NCI-H748 treated with DMSO at 0.1 percent for 48 hours (cell line): ENCODE data around the gene AP3S2.
A peak's percentile ranks its signal among the peaks of the same experiment; 100 is the strongest.
"Not testable (repeated sequence)": the region's sequence is repeated elsewhere in the genome, so short reads cannot be mapped to it uniquely, and the experiment has no call there.

Experiments used
- DNase-seq: peaks from one replicate; lab custom pipeline; 2025; lab: John Stamatoyannopoulos, UW

Gene AP3S2

DNA sequence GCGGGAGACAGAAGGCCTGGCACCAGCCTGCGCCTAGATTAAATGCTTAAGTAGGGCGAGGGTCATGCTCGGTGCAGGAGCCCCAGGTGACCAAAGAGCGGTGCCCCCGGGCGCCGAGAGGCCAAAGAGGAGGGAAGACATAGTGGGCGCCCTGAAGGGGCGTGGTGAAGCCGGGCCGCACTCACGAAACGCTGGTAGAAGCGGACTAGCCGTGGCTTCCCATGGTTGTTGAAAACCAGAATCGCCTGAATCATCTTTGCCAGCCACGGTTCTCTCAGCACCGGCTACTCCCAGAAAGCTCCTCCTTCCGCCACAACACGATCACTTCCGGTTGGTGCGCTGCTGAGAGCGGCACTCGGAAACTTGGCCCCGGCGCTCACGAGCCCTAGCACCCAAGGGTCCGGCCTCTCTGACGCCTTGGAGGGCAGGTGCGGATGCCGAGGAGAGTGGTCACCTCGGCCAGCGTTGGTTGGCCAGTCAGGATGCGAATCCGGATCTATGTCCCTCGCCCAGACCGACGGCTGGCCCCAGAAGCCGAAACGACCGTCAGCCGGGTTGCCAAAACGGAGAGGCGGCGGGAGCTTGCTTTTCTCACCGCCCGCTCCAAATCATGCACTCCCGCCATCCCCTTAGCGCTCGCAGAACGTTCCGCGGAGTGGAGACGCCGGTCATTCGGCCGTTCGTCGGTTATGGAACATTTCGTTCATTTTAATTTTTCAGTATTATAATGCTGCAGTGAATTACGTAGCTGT, at the start of gene AP3S2:
TSS of gene AP3S2 (minus strand) at position 299 of the 752 bp plus-strand sequence. CDS start at position 254, 45 bp downstream.
- peak; percentile 68 for DNase-seq

DNA sequence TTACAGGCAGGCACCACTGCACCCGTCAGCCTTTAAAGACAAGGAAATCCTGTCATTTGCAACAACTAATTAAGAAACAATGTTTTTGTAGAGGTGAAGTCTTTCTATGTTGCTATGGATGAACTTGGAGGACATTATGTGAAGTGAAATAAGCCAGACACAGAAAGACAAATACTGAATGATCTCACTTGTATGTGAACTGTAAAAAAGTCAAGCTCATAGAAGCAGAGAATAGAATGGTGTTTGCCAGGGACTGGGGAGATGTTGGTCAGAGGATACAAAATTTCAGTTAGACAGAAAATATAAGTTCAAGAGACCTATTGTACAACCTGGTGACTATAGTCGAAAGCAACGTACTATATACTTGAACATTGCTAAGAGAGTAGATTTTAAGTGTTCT, 46.1 kb upstream of the AP3S2 start:
- DNase-seq = no peak

DNA sequence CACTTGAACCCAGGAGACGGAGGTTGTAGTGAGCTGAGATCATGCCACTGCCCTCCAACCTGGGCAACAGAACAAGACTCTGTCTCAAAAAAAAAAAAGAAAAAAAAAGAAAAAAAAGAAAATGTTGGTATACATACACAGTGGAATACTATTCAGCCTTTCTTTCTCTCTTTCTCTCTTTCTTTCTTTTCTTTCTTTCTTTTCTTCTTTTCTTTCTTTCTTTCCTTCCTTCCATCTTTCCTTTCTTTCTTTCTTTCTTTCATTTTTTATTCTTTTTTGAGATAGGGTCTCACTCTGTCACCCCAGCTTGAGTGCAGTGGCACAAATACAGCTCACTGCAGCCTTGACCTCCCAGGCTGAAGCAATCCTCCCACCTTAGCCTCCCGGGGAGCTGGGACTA, 45.6 kb upstream of the AP3S2 start:
- DNase-seq = not testable (repeated sequence)

DNA sequence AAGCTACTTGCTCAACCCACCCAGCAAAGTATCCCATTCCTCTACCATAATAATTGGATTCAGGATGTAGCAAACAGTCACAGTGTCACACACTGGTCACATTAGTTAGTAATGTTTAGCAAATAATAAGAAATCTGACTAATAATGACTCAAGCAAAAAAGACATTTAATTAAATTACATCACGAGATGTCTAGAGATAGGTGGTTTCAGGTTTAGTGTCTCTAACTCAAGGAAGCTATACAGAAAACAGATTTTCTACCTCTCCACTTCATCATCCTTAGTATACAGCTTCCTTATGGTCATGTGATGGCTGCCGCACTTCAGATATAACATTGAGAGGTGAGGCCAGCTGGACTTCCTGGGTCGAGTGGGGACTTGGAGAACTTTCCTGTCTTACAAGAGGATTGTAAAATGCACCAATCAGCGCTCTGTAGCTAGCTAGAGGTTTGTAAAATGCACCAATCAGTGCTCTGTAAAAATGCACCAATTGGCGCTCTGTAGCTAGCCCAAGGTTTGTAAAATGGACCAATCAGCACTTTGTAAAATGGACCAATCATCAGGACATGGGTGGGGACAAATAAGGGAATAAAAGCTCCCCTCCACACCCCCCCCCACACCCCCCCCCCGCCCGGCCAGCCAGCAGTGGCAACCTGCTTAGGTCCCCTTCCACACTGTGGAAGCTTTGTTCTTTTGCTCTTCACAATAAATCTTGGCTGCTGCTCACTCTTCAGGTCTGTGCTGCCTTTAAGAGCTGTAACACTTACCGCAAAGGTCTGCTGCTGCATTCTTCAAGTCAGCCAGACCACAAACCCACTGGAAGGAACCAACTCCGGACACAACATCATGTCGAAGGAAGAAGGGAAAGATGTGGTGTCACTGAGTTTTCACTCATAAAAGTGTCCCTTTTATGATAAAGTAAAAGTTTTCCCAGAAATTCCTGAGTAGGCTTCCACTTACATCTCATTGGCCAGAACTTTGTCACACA, 43.9 kb upstream of the AP3S2 start:
- DNase-seq = no peak

DNA sequence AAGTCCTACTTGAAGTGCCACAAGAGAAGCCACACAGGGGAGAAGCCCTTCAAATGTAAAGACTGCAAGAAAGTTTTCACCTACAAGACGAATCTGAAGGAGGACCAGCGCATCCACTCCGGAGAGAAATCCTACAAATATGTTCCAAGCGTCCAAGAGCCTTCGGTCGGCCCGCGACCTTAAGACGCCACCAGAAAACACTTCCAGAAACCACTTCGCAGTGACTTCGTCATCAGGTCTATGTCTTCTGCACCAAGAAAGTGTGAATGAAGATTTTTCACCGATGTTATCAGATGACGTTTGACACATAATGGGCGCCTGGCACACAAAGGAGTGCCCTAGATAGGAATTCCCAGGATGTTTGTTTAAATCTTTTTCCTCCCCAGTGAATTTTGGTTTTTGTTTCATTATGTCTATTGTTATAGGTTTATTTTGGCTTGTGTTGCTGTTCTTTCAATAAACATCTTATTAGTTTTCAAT, 43.0 kb upstream of the AP3S2 start:
- DNase-seq = no peak

DNA sequence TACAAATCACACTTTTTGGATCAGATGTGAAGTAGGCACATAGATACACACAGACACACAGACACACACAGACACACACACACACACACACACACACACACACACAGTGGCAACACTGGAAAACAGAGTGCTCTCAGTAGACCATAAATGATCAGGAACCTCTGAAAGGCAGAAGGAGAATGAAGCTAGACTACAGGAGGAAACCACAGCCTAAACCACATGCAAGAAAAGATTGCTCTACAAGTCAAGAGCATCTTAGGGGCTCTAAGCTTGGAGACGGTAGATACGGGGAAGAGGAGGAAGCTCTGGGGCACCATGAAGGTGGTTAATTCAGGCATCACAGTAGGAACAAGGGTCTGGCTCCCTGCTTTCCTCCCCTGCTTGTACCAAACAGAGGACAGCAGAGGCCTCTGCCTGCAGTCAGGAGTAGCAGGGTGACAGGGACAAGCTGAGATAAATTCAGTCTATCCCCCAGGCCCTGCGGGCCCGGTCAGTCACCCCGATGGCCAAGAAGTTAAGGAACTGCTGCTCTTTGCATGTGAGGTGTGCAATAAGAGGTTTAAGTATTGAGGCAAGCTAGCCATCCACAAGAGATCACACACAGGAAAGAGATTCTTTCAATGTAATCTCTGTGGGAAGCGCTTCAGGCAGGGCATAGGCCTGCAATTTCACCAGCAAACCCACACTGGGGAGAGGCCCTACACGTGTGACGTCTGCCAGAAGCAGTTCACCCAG, 42.4 kb upstream of the AP3S2 start:
- DNase-seq = no peak

DNA sequence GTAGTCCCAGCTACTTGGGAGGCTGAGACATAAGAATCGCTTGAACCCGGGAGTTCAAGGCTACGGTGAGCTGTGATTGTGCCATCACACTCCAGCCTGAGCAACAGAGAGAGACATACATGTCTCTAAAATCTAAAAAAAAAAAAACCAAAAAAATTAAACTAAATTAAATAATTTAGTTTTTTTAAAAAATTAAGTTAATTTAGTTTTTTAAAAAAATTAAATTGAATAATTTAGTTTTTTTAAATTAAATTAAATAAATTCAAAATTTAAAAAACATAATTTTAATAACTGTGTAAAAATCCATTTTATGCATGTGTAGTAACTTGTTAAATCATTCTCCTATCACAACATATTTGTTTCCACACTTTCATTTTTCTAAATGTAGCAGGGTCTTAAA, 39.1 kb upstream of the AP3S2 start:
- no peak for DNase-seq

DNA sequence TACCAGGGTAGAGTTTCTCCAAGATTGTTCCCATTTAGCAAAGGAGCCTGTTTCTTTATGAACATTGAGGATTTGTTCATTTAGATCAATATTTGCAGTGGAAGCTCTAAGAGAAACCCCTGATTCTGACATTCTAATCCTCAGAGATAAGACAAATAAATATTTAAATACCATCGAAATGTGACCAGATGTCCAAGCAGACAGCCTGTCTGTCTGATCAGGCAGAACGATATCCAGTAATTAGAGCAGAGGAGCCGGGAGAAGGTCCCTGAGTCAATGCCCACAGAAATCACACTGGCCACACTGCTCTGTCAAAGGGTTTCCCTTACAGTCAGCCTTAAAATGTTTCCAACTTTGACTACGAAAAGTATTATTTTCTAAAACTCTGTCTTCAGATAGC, 34.6 kb upstream of the AP3S2 start:
- no peak for DNase-seq

DNA sequence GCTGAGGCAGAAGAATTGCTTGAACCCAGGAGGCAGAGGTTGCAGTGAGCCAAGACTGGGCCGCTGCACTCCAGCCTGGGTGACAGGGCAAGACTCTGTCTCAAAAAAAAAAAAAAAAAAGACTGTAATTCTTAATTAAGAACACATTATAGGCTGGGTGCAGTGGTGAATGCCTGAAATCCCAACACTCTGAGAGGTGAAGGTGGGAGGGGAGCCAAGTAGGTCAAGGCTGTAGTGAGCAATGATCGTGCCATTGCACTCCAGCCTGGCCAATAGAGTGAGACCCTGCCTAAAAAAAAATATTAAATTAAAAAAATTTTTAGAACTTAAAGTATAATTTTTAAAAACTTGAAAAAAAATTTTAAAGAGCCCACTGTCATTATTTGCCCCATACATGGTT, 32.4 kb upstream of the AP3S2 start:
- DNase-seq = no peak

DNA sequence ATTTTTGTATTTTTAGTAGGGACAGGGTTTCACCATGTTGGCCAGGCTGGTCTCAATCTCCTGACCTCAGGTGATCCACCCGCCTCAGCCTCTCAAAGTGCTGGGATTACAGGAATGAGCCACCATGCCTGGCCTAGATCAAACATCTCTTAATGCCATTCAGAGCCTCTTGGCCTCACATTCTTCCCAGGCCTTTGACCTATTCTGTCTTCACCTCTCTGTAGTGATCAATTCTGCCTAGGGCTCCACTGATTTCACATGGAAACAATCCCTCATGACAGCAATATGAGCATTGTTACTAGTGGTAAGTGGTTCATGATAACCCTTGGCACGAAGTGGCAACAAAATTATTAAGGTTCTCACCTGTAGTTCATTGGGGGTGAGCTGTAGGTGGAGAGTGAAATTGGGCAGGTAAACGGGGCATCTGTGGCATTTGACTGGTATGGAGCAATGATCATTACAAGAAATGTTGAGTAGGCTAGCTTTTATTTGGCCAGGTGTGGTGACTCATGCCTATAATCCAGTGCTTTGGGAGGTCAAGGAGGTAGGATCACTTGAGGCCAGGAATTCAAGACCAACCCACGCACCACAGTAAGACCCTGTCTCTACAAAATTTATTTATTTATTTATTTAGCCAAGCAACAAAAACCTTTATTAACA, 23.8 kb upstream of the AP3S2 start:
- no peak for DNase-seq

DNA sequence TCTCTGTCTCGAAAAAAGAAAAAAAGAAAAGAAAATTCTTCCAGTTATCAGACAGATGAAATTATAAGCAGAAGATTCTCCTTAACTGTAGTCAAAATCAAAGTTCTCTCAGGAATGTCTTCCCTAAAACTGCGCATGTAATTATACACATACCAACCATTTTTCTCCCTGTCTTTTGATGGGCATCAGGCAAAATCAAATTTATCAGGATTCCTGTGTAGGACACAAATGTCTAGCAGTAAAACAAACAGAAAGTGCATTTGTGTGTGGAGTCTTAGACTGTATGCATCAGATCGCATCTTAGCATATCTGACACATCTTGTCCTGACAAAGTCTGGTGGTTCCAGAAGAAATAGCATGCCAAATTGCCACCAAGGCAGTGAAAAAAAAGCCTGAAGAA, 22.9 kb upstream of the AP3S2 start:
- DNase-seq = no peak

DNA sequence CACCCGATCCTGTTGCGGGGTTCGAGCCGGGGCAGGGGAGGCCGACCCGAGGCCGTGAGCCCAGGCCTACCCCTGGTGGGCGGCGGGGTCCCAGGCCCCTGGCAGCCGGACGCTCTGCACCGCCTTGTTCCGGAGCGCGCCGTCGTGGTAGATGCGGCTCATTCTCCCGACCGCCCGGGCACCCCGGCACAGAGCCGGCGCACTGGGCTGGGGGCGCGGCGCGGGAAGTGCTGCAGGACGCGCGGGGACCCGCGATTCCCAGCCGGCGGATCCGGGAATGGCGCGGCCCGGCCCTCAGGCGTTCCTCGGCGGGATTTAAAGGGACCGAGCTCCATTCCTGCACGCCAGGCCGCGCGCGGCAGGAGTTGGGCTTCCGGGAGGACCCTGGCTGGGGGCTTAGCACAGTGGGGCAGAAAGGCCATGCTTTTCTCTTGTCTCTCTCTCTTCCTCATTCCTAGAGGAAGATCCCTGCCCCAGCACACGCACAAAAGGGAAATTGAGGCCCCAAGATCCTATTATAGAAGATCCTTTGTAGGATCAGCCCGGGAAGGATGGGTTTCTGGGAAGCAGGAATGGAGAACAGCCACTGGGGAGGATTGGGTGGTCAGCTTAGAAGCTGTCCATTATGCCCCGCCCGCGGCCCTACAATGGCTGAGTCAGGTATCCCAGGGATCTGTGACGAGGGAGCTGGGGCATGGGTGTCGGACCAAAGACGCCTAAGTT, 19.0 kb upstream of the AP3S2 start, which contains the start of gene ARPIN:
TSS of gene ARPIN (minus strand) at position 279 of the 723 bp plus-strand sequence. CDS start at position 162, 117 bp downstream.
- peak; percentile 6 for DNase-seq

DNA sequence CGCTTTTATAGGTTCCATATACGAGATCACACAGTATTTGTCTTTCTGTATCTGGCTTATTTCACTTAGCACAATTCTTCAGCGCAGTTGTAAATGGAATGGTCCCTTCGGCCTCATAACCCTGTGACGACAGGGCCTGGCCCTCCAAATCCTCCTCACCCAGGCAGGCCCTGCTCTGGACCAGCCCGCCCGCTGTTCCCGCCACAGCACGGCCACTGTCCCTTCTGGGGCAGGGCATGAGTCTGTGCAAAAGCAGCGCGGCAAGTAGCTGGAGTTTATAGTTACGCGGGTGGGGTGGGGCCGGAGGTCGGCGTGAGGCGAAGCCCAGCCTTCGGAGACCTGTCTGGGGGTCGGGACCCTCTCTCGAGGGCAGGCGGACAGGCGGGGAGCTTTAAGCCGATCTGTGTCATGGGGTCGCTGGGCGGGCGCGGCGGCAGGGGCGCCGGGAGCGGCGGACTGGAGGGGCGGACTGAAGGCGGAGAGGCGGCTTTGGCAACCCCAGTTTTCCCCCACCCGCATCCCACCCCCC, 18.4 kb upstream of the AP3S2 start:
- DNase-seq = no peak

DNA sequence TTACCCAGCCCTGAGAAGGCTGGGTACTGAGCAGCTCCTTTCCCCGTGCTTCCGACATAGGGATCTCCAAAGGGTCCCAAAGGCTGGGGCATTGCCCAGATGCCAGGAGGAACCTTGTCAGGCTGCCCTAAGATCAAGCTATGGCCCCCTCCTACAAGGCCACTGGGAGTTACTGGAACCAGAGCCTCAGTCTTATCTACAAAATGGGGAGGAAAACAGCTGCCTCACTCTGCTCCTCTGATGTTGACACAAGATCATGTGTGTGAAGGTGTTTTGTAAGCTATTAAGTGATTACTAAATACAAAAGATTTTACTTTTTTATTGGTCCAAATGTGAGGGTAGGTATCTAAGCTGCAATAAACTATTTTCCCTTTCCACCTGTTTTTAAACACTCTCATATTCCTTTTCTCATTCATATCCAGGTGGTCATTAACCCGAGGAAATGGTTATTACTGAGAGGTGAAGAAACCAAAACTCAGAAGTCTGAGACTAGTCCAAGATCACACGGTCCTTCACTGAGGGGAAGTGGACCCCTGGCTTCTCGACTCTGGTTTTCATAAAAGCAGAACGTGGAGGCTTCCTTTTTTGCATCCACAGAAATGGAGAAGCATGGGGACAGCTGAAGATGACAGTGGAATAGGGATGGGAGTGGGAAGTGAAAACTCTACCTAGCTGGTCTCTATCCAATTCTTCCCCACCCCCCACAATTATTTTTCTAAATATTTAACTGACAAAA, 17.3 kb upstream of the AP3S2 start:
- no peak for DNase-seq

DNA sequence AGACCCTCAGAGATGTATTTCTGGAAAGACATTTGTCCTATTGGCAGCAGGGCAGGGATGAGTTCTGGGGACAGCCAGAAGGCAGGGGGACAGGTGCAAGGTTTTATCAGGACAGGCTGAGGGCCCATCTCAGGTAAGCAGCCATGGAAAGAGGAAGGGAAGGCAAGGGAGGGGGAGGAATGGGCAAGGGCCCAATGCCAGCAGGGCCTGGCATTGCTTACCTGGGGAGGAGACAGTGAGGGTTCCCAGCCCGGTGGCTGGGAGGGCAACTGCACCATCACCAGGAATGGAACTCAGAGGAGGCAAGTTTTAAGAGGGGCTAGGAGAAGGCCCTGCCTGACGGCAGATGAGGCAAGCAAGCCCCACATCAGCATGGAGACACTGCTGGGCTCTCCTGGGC, 15.8 kb upstream of the AP3S2 start:
- no peak for DNase-seq

DNA sequence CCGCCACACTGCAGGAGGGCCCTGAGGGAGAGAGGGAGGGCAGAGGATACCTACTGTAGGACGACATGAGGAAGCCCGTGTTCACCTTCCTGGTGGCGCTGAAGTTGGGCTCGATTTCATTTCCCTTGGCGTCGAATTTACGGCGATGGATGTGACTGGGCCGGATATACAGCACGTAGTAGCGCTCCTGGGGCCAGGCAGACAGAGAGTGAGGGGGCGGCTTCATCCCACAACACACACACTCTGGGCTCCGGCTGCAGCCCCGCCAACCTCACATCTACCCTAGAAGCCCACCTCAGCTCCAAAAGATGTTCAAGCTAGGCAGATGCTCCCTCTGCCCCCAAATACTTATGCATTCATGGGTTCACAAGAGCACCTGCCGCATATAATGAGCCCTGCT, 14.4 kb upstream of the AP3S2 start:
- no peak for DNase-seq

DNA sequence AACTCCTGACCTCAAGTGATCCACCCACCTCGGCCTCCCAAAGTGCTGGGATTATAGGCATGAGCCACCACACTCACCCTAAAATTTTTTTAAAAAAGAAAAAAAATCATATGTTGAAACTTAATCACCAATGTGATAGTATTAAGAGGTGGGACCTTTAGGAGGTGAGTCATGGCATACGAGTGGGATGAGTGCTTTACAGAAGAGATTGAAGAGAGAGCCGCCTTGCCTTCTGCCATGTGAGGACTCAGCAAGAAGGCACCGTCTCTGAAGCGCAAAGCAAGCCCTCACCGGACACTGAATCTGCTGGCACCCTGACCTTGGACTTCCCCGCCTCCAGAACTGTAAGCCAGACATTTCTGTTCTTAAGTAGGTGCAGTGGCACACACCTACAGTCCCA, 13.5 kb upstream of the AP3S2 start:
- no peak for DNase-seq

DNA sequence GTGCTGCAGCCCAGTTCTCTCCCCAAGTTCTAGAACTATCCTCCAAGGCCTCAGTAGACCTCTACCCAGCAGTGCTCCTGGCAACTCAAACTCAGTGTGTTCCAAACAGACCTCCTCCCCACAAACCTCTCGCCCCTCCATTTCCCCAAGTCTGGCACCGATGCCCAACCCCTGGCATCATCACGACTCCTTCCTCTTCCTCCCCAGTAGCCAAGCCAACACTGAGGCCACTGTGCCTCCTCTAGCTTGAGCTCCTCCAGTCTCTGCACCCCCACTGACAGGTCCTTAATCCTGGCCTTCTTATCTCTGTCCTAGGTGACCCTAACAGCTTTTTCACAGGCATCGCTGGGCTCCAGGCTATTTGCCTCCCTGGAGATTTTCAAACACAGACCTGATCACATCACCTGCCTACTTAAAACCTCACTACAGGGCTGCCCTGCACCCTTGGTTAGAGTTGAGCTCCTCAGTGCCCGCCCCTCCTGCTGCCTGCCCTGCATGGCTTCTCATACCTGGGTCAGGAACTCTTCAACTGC, 12.1 kb upstream of the AP3S2 start:
- DNase-seq = no peak

DNA sequence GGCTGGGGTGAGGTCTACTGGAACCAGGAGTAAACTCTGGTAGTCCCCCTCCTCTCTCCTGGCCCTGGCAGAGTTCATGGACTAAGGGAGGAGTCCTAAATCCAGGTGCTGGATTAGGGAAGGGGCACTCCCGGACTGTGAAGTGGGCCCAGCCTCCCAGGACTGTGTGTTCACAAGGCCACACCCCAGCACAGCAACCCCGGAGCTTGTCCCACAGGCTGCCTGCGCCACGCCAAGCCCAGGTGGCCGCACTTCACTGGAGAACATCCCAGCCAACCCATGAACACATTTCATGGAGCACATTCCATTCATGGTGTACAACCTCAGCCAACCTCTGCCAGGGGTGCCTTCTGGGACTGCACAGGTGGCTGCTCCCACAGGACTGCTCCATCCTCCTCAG, 10.7 kb upstream of the AP3S2 start:
- no peak for DNase-seq

DNA sequence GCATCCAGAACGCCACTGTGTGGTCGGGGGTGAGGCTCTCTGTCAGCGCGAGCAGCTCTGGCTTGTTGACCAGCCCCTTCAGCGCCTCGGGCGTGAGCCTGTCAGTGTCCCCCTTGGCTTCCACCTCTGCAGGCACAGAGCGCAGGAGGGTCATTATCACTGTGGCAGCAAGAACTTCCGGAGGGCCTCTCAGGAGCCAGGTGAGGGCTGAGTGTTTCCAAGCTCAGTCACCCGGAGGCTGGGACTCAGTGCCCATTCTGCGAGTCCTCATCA, 10.0 kb upstream of the AP3S2 start:
- DNase-seq = no peak
